HG03066 (cell line): Measurements from ENCODE around the gene RCAN2.
"Not testable (repeated sequence)": the region's sequence is repeated elsewhere in the genome, so short reads cannot be mapped to it uniquely, and the experiment has no call there.

Experiments
- ATAC-seq: cut with Tn5 transposase; IDR thresholded peaks from one replicate; pipeline ENCODE4 v1.9.1; 2021; ENCODE audit warnings: low read depth; ENCODE audit not compliant: unreplicated experiment

Gene RCAN2

GRCh38 chr6:46444772-46445454 lies 46.3 kb downstream of the RCAN2 start:
- no peak for ATAC-seq

GRCh38 chr6:46443623-46444022 lies 47.6 kb downstream of the RCAN2 start:
- ATAC-seq = no peak

GRCh38 chr6:46440641-46441040 lies 50.6 kb downstream of the RCAN2 start:
- ATAC-seq = no peak

- ATAC-seq = no peak
Measured at GRCh38 chr6:46440141-46440540, 51.1 kb downstream of the RCAN2 start.

GRCh38 chr6:46438245-46438644 lies 53.0 kb downstream of the RCAN2 start:
- ATAC-seq = no peak

- no peak for ATAC-seq
Measured at GRCh38 chr6:46437671-46438221, 53.5 kb downstream of the RCAN2 start.

- ATAC-seq = no peak
Measured at GRCh38 chr6:46422619-46423018, 68.6 kb downstream of the RCAN2 start.

- no peak for ATAC-seq
Measured at GRCh38 chr6:46421939-46422338, 69.3 kb downstream of the RCAN2 start.

- ATAC-seq = no peak
Measured at GRCh38 chr6:46420921-46421638, 70.2 kb downstream of the RCAN2 start.

- no peak for ATAC-seq
Measured at GRCh38 chr6:46419576-46420002, 71.7 kb downstream of the RCAN2 start.

GRCh38 chr6:46414398-46414797 lies 76.9 kb downstream of the RCAN2 start:
- ATAC-seq = no peak

- ATAC-seq = no peak
Measured at GRCh38 chr6:46412662-46413061, 78.6 kb downstream of the RCAN2 start.

GRCh38 chr6:46411456-46412197 lies 79.6 kb downstream of the RCAN2 start:
- no peak for ATAC-seq

GRCh38 chr6:46410334-46410953 lies 80.8 kb downstream of the RCAN2 start:
- ATAC-seq = no peak

- ATAC-seq = no peak
Measured at GRCh38 chr6:46407776-46408530, 83.3 kb downstream of the RCAN2 start.

GRCh38 chr6:46407246-46407645 lies 84.0 kb downstream of the RCAN2 start:
- ATAC-seq = no peak

- not testable (repeated sequence) for ATAC-seq
Measured at GRCh38 chr6:46405620-46406180, 85.5 kb downstream of the RCAN2 start.

GRCh38 chr6:46400898-46401297 lies 90.4 kb downstream of the RCAN2 start:
- no peak for ATAC-seq

- no peak for ATAC-seq
Measured at GRCh38 chr6:46395530-46395929, 95.7 kb downstream of the RCAN2 start.

- ATAC-seq = no peak
Measured at GRCh38 chr6:46393940-46394337, 97.3 kb downstream of the RCAN2 start.
